Measurements from ENCODE around the gene CHAMP1.
"Not testable (repeated sequence)": the region's sequence is repeated elsewhere in the genome, so short reads cannot be mapped to it uniquely, and the experiment has no call there.

The CHAMP1 gene

GRCh38 chr13:114341003-114341777 is 26.9 kb downstream of the CHAMP1 start (continued):
- TF ChIP-seq ZNF565 (CRISPR knock-in tag; conservative IDR thresholded peaks at IDR 0.05; ENCODE audit: low read depth) (no peak), ZNF8 (CRISPR knock-in tag; IDR thresholded peaks at IDR 0.05) (no peak), ESRRG (CRISPR knock-in tag; IDR thresholded peaks at IDR 0.05) (no peak), CSDC2 (CRISPR knock-in tag; IDR thresholded peaks at IDR 0.05) (no peak)

GRCh38 chr13:114347256-114347655 is 33.0 kb downstream of the CHAMP1 start:
- not testable (repeated sequence) for ATAC-seq

GRCh38 chr13:114352763-114353162 is 38.5 kb downstream of the CHAMP1 start:
- ATAC-seq, result not testable (repeated sequence)

GRCh38 chr13:114353382-114353781 is 39.1 kb downstream of the CHAMP1 start:
- not testable (repeated sequence) for ATAC-seq
